Gastroesophageal sphincter (tissue), 3 donors: ENCODE results near the gene PSMD4.

Experiments
- POLR2A ChIP-seq, 2 donors: fragments of 450-650 bp; IDR thresholded peaks; one replicate each; pipeline ENCODE4 v1.6.1; 2017; ENCODE audit warnings: antibody characterized with exemption in 2 of 2, mild to moderate bottlenecking in 2 of 2, moderate library complexity in 1 of 2
- POLR2AphosphoS5 ChIP-seq: sonication (generic); formaldehyde crosslinking; IDR thresholded peaks from one replicate; pipeline ENCODE4 v1.6.1; 2017; ENCODE audit warnings: antibody characterized with exemption
- TF ChIP-seq, protein P1 (sequence below), 4 experiments: fragments of 200-600 bp in 2 of 4; fragments of 450-650 bp in 2 of 4; sonication (generic) in 1 of 4; IDR thresholded peaks; one replicate each; pipeline ENCODE4 v1.5.1; 2017 to 2019; ENCODE audit warnings: antibody characterized with exemption in 4 of 4, mild to moderate bottlenecking in 2 of 4, moderate library complexity in 2 of 4

DNA sequence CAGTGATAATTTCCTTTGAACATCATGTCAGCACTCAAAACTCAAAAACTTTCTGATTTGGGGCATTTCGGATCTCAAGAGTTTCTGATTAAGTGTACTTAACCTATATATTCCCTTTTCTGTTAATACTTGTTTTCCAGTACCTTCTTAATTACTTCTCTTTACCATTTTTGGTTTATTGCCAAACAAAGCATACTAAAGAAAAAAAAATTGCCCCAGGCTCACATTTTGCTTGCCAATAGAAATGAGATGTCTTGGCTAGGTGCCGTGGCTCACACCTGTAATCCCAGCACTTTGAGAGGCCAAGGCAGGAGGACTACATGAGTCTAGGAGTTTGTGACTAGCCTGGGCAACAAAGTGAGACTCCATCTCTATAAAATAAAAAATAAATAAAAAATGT, 4.8 kb downstream of the PSMD4 start:
- TF ChIP-seq POLR2AphosphoS5 (no peak), POLR2A (IDR thresholded peaks at IDR 0.05) (no peak)
- TF ChIP-seq, protein P1, sequence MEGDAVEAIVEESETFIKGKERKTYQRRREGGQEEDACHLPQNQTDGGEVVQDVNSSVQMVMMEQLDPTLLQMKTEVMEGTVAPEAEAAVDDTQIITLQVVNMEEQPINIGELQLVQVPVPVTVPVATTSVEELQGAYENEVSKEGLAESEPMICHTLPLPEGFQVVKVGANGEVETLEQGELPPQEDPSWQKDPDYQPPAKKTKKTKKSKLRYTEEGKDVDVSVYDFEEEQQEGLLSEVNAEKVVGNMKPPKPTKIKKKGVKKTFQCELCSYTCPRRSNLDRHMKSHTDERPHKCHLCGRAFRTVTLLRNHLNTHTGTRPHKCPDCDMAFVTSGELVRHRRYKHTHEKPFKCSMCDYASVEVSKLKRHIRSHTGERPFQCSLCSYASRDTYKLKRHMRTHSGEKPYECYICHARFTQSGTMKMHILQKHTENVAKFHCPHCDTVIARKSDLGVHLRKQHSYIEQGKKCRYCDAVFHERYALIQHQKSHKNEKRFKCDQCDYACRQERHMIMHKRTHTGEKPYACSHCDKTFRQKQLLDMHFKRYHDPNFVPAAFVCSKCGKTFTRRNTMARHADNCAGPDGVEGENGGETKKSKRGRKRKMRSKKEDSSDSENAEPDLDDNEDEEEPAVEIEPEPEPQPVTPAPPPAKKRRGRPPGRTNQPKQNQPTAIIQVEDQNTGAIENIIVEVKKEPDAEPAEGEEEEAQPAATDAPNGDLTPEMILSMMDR (IDR thresholded peaks at IDR 0.05), result no peak
